ENCODE results near the gene FAM168A. TPM values are rescaled to one million over a fixed set of nuclear protein-coding genes. Genes with fewer than 3 reads are reported as not detected.
"Not testable (repeated sequence)": the region's sequence is repeated elsewhere in the genome, so short reads cannot be mapped to it uniquely, and the experiment has no call there.

The FAM168A gene
- polyA plus RNA-seq, 3 donors: 6.8 to 11.1 (median 10.0) TPM

GRCh38 chr11:73598719-73599379 lies 937 bp upstream of the FAM168A start:
- H3K27ac ChIP-seq (ENCODE audit: low read depth, low read length): no peak overlapping the region
- WGBS, 3 donors: 19 to 33% (median 25%) methylated on average over 20 of the region's 20 CpGs

GRCh38 chr11:73597336-73597955 lies 466 bp downstream of the FAM168A start:
- H3K27ac ChIP-seq (ENCODE audit: low read depth, low read length): no peak overlapping the region

GRCh38 chr11:73596547-73596946 lies 1.4 kb downstream of the FAM168A start:
- no peak overlapping the region for H3K27ac ChIP-seq (ENCODE audit: low read depth, low read length)
- 96 to 98% (median 98%) methylated on average over 2 of the region's 2 CpGs for WGBS, 3 donors

More at GRCh38 chr11:73597336-73597955, 466 bp downstream of the FAM168A start:
- 2 to 3% (median 2%) methylated on average over 24 to 27 of the region's 27 CpGs for WGBS, 3 donors

- H3K27ac ChIP-seq (ENCODE audit: low read depth, low read length): no peak overlapping the region
- WGBS, 3 donors: 93 to 100% (median 97%) methylated on average over 3 of the region's 3 CpGs
These were observed 5.3 kb downstream of the FAM168A start for GRCh38 chr11:73592640-73593039.

GRCh38 chr11:73591743-73592142 lies 6.2 kb downstream of the FAM168A start:
- H3K27ac ChIP-seq (ENCODE audit: low read depth, low read length): no peak overlapping the region
- WGBS, 3 donors: 84 to 98% (median 94%) methylated on average over 4 of the region's 4 CpGs

GRCh38 chr11:73590991-73591390 lies 6.9 kb downstream of the FAM168A start:
- WGBS, 3 donors: 89 to 95% (median 93%) methylated on average over 7 of the region's 7 CpGs
- H3K27ac ChIP-seq (ENCODE audit: low read depth, low read length): no peak overlapping the region

- 75 to 92% (median 82%) methylated on average over 1 of the region's 1 CpG for WGBS, 3 donors
- H3K27ac ChIP-seq (ENCODE audit: low read depth, low read length): no peak overlapping the region
These were observed 11.1 kb downstream of the FAM168A start for GRCh38 chr11:73586791-73587190.

GRCh38 chr11:73585834-73586575 lies 11.9 kb downstream of the FAM168A start:
- WGBS, 3 donors: 88 to 98% (median 91%) methylated on average over 1 of the region's 1 CpG

GRCh38 chr11:73584831-73585230 lies 13.1 kb downstream of the FAM168A start:
- 76 to 98% (median 96%) methylated on average over 3 of the region's 3 CpGs for WGBS, 3 donors
- H3K27ac ChIP-seq (ENCODE audit: low read depth, low read length): no peak overlapping the region

More at GRCh38 chr11:73585834-73586575, 11.9 kb downstream of the FAM168A start:
- no peak overlapping the region for H3K27ac ChIP-seq (ENCODE audit: low read depth, low read length)

GRCh38 chr11:73582653-73583052 lies 15.3 kb downstream of the FAM168A start:
- H3K27ac ChIP-seq (ENCODE audit: low read depth, low read length): no peak overlapping the region
- 87 to 94% (median 89%) methylated on average over 3 of the region's 3 CpGs for WGBS, 3 donors

GRCh38 chr11:73580749-73581148 lies 17.2 kb downstream of the FAM168A start:
- WGBS, 3 donors: 69 to 82% (median 71%) methylated on average over 1 of the region's 1 CpG
- H3K27ac ChIP-seq (ENCODE audit: low read depth, low read length): not testable (repeated sequence)

- no peak overlapping the region for H3K27ac ChIP-seq (ENCODE audit: low read depth, low read length)
- 98 to 99% (median 98%) methylated on average over 8 of the region's 8 CpGs for WGBS, 3 donors
These were observed 18.1 kb downstream of the FAM168A start for GRCh38 chr11:73579641-73580434.

- H3K27ac ChIP-seq (ENCODE audit: low read depth, low read length): no peak overlapping the region
- 75 to 84% (median 80%) methylated on average over 2 of the region's 2 CpGs for WGBS, 3 donors
These were observed 19.2 kb downstream of the FAM168A start for GRCh38 chr11:73578592-73579185.

- no peak overlapping the region for H3K27ac ChIP-seq (ENCODE audit: low read depth, low read length)
- 62 to 79% (median 79%) methylated on average over 1 of the region's 1 CpG for WGBS, 3 donors
These were observed 20.4 kb downstream of the FAM168A start for GRCh38 chr11:73577496-73577917.

GRCh38 chr11:73576185-73576614 lies 21.7 kb downstream of the FAM168A start:
- WGBS, 3 donors: 85 to 97% (median 94%) methylated on average over 4 of the region's 4 CpGs
- H3K27ac ChIP-seq (ENCODE audit: low read depth, low read length): no peak overlapping the region

GRCh38 chr11:73571982-73572381 lies 25.9 kb downstream of the FAM168A start:
- H3K27ac ChIP-seq (ENCODE audit: low read depth, low read length): not testable (repeated sequence)
- WGBS, 3 donors: 96 to 99% (median 98%) methylated on average over 20 to 29 of the region's 30 CpGs

- no peak overlapping the region for H3K27ac ChIP-seq (ENCODE audit: low read depth, low read length)
- WGBS, 3 donors: 93 to 100% (median 95%) methylated on average over 1 of the region's 1 CpG
These were observed 27.3 kb downstream of the FAM168A start for GRCh38 chr11:73570415-73571114.
